GM12873 (cell line): ENCODE data around the gene HABP4.

Experiments used
- CTCF ChIP-seq: IDR thresholded peaks from 2 replicates; pipeline ENCODE4 v1.5.1; 2012; ENCODE audit warnings: low read depth, mild to moderate bottlenecking, moderate library complexity, low read length, control low read depth; ENCODE audit not compliant: insufficient read depth; ENCODE audit errors: missing control alignments

HABP4 gene

GRCh38 chr9:96423985-96424336, 26.0 kb upstream of the HABP4 start:
- TF ChIP-seq CTCF, result no peak

- no peak for TF ChIP-seq CTCF
Measured at GRCh38 chr9:96425500-96426169, 24.3 kb upstream of the HABP4 start.

GRCh38 chr9:96429732-96430131, 20.2 kb upstream of the HABP4 start:
- TF ChIP-seq CTCF, result no peak

- TF ChIP-seq CTCF, result no peak
Measured at GRCh38 chr9:96430377-96430776, 19.6 kb upstream of the HABP4 start.

- no peak for TF ChIP-seq CTCF
Measured at GRCh38 chr9:96435345-96435744, 14.6 kb upstream of the HABP4 start.

GRCh38 chr9:96436063-96436455, 13.9 kb upstream of the HABP4 start:
- no peak for TF ChIP-seq CTCF

GRCh38 chr9:96436456-96437126, 13.4 kb upstream of the HABP4 start:
- no peak for TF ChIP-seq CTCF
